Stimulated activated CD4-positive, alpha-beta T cell treated with anti-CD3 and anti-CD28 coated beads, Interleukin-2, amount 100 ng/mL, for 24 hours (primary cell): Measurements from ENCODE around the gene MEGF10.
"Not testable (repeated sequence)": the region's sequence is repeated elsewhere in the genome, so short reads cannot be mapped to it uniquely, and the experiment has no call there.

Experiments
- DNase-seq, 2 donors: peaks; one replicate each; pipeline ENCODE4 v3.0.0-alpha.2; 2020

MEGF10 gene

GRCh38 chr5:127298036-127298429 lies 7.4 kb downstream of the MEGF10 start:
- DNase-seq: no peak

GRCh38 chr5:127298656-127299055 lies 8.1 kb downstream of the MEGF10 start:
- no peak for DNase-seq

- DNase-seq: no peak
Measured at GRCh38 chr5:127299678-127300077, 9.1 kb downstream of the MEGF10 start.

- DNase-seq: no peak
Measured at GRCh38 chr5:127302509-127302908, 11.9 kb downstream of the MEGF10 start.

GRCh38 chr5:127303404-127303803 lies 12.8 kb downstream of the MEGF10 start:
- DNase-seq: no peak

GRCh38 chr5:127305493-127305892 lies 14.9 kb downstream of the MEGF10 start:
- DNase-seq: no peak

- DNase-seq: no peak
Measured at GRCh38 chr5:127306036-127306435, 15.4 kb downstream of the MEGF10 start.

- no peak for DNase-seq
Measured at GRCh38 chr5:127306647-127307046, 16.1 kb downstream of the MEGF10 start.

- DNase-seq: no peak
Measured at GRCh38 chr5:127307868-127308267, 17.3 kb downstream of the MEGF10 start.

- DNase-seq: not testable (repeated sequence)
Measured at GRCh38 chr5:127308325-127308724, 17.7 kb downstream of the MEGF10 start.

GRCh38 chr5:127308945-127309344 lies 18.3 kb downstream of the MEGF10 start:
- DNase-seq: no peak

GRCh38 chr5:127311349-127311748 lies 20.8 kb downstream of the MEGF10 start:
- no peak for DNase-seq

GRCh38 chr5:127311781-127312525 lies 21.4 kb downstream of the MEGF10 start:
- no peak for DNase-seq

GRCh38 chr5:127313379-127313778 lies 22.8 kb downstream of the MEGF10 start:
- DNase-seq: no peak

GRCh38 chr5:127313847-127314473 lies 23.4 kb downstream of the MEGF10 start:
- DNase-seq: peak; percentile 75 to 79

- no peak for DNase-seq
Measured at GRCh38 chr5:127316011-127316410, 25.4 kb downstream of the MEGF10 start.

- DNase-seq: not testable (repeated sequence)
Measured at GRCh38 chr5:127317385-127317784, 26.8 kb downstream of the MEGF10 start.

- no peak for DNase-seq
Measured at GRCh38 chr5:127320032-127320965, 29.7 kb downstream of the MEGF10 start.

- DNase-seq: no peak
Measured at GRCh38 chr5:127321465-127321864, 30.9 kb downstream of the MEGF10 start.

- no peak for DNase-seq
Measured at GRCh38 chr5:127322403-127322802, 31.8 kb downstream of the MEGF10 start.

- no peak for DNase-seq
Measured at GRCh38 chr5:127324756-127325155, 34.2 kb downstream of the MEGF10 start.

GRCh38 chr5:127326431-127326830 lies 35.8 kb downstream of the MEGF10 start:
- DNase-seq: no peak

GRCh38 chr5:127326976-127327755 lies 36.6 kb downstream of the MEGF10 start:
- no peak for DNase-seq
